Hepatocyte (in vitro differentiated cells): ENCODE measurements around the gene BRPF3. TPM values are rescaled to one million over a fixed set of nuclear protein-coding genes. Genes with fewer than 3 reads are reported as not detected.

Experiments
- DNase-seq: peaks from one replicate; pipeline ENCODE4 v3.0.0-alpha.2; 2016; ENCODE audit warnings: low spot score
- H2AFZ ChIP-seq: fragments of 200-600 bp; sonication (generic); 2 replicates; pipeline ENCODE4 v1.6.0; 2016; ENCODE audit warnings: antibody characterized with exemption, mild to moderate bottlenecking
- H3K27ac ChIP-seq: fragments of 200-600 bp; sonication (generic); 2 replicates; pipeline ENCODE4 v1.5.1; 2016; ENCODE audit warnings: mild to moderate bottlenecking
- H3K27me3 ChIP-seq: fragments of 200-600 bp; sonication (generic); 2 replicates; pipeline ENCODE4 v1.6.1; 2016
- H3K36me3 ChIP-seq: fragments of 200-600 bp; sonication (generic); replicated peaks from 2 replicates; pipeline ENCODE4 v1.5.1; 2016; ENCODE audit warnings: low read depth; ENCODE audit not compliant: insufficient read depth
- H3K4me1 ChIP-seq: fragments of 200-600 bp; sonication (generic); 2 replicates; pipeline ENCODE4 v1.5.1; 2016; ENCODE audit warnings: mild to moderate bottlenecking, moderate library complexity; ENCODE audit not compliant: insufficient read depth
- H3K4me2 ChIP-seq: fragments of 200-600 bp; sonication (generic); 2 replicates; pipeline ENCODE4 v1.6.0; 2016
- H3K4me3 ChIP-seq: fragments of 200-600 bp; sonication (generic); 2 replicates; pipeline ENCODE4 v1.5.1; 2016; ENCODE audit warnings: mild to moderate bottlenecking
- H3K79me2 ChIP-seq: fragments of 200-600 bp; sonication (generic); 2 replicates; pipeline ENCODE4 v1.6.0; 2017; ENCODE audit warnings: mild to moderate bottlenecking
- H3K9me2 ChIP-seq: fragments of 200-600 bp; sonication (generic); replicated peaks from 2 replicates; pipeline ENCODE4 v1.6.0; 2017; ENCODE audit warnings: mild to moderate bottlenecking; ENCODE audit not compliant: insufficient read depth
- H3K9me3 ChIP-seq: fragments of 200-600 bp; sonication (generic); 2 replicates; pipeline ENCODE4 v1.5.1; 2016; ENCODE audit warnings: low read depth, mild to moderate bottlenecking
- H4K20me1 ChIP-seq: fragments of 200-600 bp; sonication (generic); 2 replicates; pipeline ENCODE4 v1.6.0; 2016; ENCODE audit warnings: mild to moderate bottlenecking; ENCODE audit not compliant: insufficient read depth, poor library complexity, severe bottlenecking
- CTCF ChIP-seq: fragments of 200-600 bp; sonication (generic); IDR thresholded peaks from 2 replicates; pipeline ENCODE4 v1.5.1; 2016; ENCODE audit warnings: antibody characterized with exemption, mild to moderate bottlenecking; ENCODE audit not compliant: poor library complexity
- EZH2 ChIP-seq: fragments of 200-600 bp; sonication (generic); IDR thresholded peaks from 2 replicates; pipeline ENCODE4 v1.6.1; 2016; ENCODE audit warnings: antibody characterized with exemption, mild to moderate bottlenecking, borderline replicate concordance
- EZH2phosphoT487 ChIP-seq: fragments of 200-600 bp; sonication (generic); IDR thresholded peaks from one replicate; pipeline ENCODE4 v1.6.1; 2018; ENCODE audit warnings: antibody characterized with exemption, mild to moderate bottlenecking, low read depth, moderate library complexity; ENCODE audit not compliant: unreplicated experiment, severe bottlenecking
- WGBS: methylation state at CpG from one replicate; pipeline ENCODE4 v1.1.6; 2016; ENCODE audit warnings: low lambda C conversion rate; ENCODE audit errors: missing lambda C conversion rate; 5-methylcytosine and 5-hydroxymethylcytosine counted together
- polyA plus RNA-seq: library from polyadenylated mRNA; unstranded; fragments of >200 nt; fragmentation: Nextera tagmentation; extraction: Ambion mirVana; gene quantifications from 2 replicates; pipeline ENCODE4 v1.2.1, GENCODE V29; 2016
- total RNA-seq: library from RNA; depleted of rRNA; stranded (reverse); fragments of >200 nt; gene quantifications from 2 replicates; pipeline ENCODE4 v1.2.3, GENCODE V29; 2014

Gene BRPF3
- total and polyA plus RNA-seq, 2 experiments from 2014 or later, result 25.5 to 31.4 TPM

- 72% methylated on average over 11 of the region's 12 CpGs for WGBS
- peak; percentile 55 for DNase-seq
- Histone ChIP-seq H3K36me3 (no peaks in the 10 kb centered on the region), H3K27me3 (no peaks in the 10 kb centered on the region), H3K27ac (no peak overlapping the region), H3K4me1 (no peaks in the 10 kb centered on the region), H3K9me2 (no peaks in the 10 kb centered on the region), H4K20me1 (no peaks in the 10 kb centered on the region), H3K79me2 (no peaks in the 10 kb centered on the region), H3K4me2 (no peak overlapping the region), H2AFZ (no peak overlapping the region), H3K4me3 (no peak overlapping the region), H3K9me3 (no peaks in the 10 kb centered on the region)
- TF ChIP-seq EZH2, result no peak
- TF ChIP-seq CTCF, result no peak
- no peak for TF ChIP-seq EZH2phosphoT487
Observed at GRCh38 chr6:36268478-36269275, 72.1 kb downstream of the BRPF3 start.

- H3K9me3 ChIP-seq, result no peaks in the 10 kb centered on the region
- no peak within 1 kb of the TSS for H3K27ac ChIP-seq
- H3K27me3 ChIP-seq, result no peaks in the 10 kb centered on the region
- no peaks in the 10 kb centered on the region for H3K79me2 ChIP-seq
- no peak for DNase-seq
- H2AFZ ChIP-seq, result no peak within 1 kb of the TSS
- no peaks in the 10 kb centered on the region for H3K36me3 ChIP-seq
- no peaks in the 10 kb centered on the region for H4K20me1 ChIP-seq
- WGBS, result 84% methylated on average over 32 of the region's 32 CpGs
- TF ChIP-seq CTCF (no peak), EZH2 (no peak), EZH2phosphoT487 (no peak)
- no peak within 1 kb of the TSS for H3K4me2 ChIP-seq
- no peak within 1 kb of the TSS for H3K4me3 ChIP-seq
- H3K4me1 ChIP-seq, result no peaks in the 10 kb centered on the region
- no peaks in the 10 kb centered on the region for H3K9me2 ChIP-seq
Observed at GRCh38 chr6:36269834-36270705, 73.5 kb downstream of the BRPF3 start, which contains the start of gene PNPLA1. Gene PNPLA1 (plus strand): TSS chr6:36270060. CDS start chr6:36270460, 400 bp downstream.

GRCh38 chr6:36272234-36272633, 75.7 kb downstream of the BRPF3 start:
- no peak overlapping the region for H2AFZ ChIP-seq
- H3K9me2 ChIP-seq, result no peaks in the 10 kb centered on the region
- WGBS, result 62% methylated on average over 8 of the region's 8 CpGs
- no peaks in the 10 kb centered on the region for H3K36me3 ChIP-seq
- no peak for DNase-seq
- no peaks in the 10 kb centered on the region for H3K79me2 ChIP-seq
- H3K4me3 ChIP-seq, result no peak overlapping the region
- H3K9me3 ChIP-seq, result no peaks in the 10 kb centered on the region
- H3K27ac ChIP-seq, result no peak overlapping the region
- no peaks in the 10 kb centered on the region for H3K4me1 ChIP-seq
- H3K27me3 ChIP-seq, result no peaks in the 10 kb centered on the region
- no peak for TF ChIP-seq EZH2phosphoT487
- TF ChIP-seq CTCF, result no peak
- no peak for TF ChIP-seq EZH2
- no peak overlapping the region for H3K4me2 ChIP-seq
- H4K20me1 ChIP-seq, result no peaks in the 10 kb centered on the region
